OCI-LY1 (cell line): ENCODE data around the gene TLK1.

Experiments
- EZH2 ChIP-seq: fragments of 200-600 bp; sonication (generic), shearing (Covaris generic); IDR thresholded peaks from 2 replicates; pipeline ENCODE4 v1.8.0; 2017; ENCODE audit warnings: borderline replicate concordance, mixed run types, mild to moderate bottlenecking, antibody characterized with exemption, low read length, moderate library complexity, mixed read lengths
- TF ChIP-seq, protein P1 (sequence below): fragments of 200-600 bp; sonication (generic), shearing (Covaris generic); IDR thresholded peaks from 2 replicates; pipeline ENCODE4 v1.5.1; 2017; ENCODE audit warnings: mild to moderate bottlenecking, antibody characterized with exemption, low read length, moderate library complexity, mixed read lengths

DNA sequence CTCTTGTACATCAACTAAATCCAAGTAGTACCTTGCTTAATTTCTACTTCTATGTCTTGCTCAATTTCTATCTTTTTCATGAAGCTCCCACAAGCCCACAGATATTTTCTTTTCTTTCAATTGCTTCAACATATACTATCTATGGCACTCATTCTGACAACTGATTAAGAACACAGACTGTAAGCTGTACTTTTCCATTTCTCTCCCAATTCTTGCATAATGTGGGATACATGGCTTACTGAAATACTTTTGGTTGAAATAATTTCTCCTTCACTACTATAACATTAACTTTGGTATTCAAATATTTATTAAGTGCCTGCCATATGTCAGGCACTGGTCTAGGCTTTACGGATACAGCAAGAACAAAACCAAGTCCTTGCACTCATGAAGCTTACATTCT, 146.8 kb downstream of the TLK1 start:
- no peak for TF ChIP-seq EZH2
- TF ChIP-seq, protein P1, sequence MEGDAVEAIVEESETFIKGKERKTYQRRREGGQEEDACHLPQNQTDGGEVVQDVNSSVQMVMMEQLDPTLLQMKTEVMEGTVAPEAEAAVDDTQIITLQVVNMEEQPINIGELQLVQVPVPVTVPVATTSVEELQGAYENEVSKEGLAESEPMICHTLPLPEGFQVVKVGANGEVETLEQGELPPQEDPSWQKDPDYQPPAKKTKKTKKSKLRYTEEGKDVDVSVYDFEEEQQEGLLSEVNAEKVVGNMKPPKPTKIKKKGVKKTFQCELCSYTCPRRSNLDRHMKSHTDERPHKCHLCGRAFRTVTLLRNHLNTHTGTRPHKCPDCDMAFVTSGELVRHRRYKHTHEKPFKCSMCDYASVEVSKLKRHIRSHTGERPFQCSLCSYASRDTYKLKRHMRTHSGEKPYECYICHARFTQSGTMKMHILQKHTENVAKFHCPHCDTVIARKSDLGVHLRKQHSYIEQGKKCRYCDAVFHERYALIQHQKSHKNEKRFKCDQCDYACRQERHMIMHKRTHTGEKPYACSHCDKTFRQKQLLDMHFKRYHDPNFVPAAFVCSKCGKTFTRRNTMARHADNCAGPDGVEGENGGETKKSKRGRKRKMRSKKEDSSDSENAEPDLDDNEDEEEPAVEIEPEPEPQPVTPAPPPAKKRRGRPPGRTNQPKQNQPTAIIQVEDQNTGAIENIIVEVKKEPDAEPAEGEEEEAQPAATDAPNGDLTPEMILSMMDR, result no peak
